H9 (cell line): ENCODE results near the gene FOXK1. TPM values are rescaled to one million over a fixed set of nuclear protein-coding genes. Genes with fewer than 3 reads are reported as not detected.

Experiments
- DNase-seq: peaks from one replicate; pipeline ENCODE4 v3.0.0-alpha.2; 2017
- H2AFZ ChIP-seq: one replicate; pipeline ENCODE4 v1.6.1; 2013; ENCODE audit warnings: mild to moderate bottlenecking, low read length, control low read depth, moderate library complexity
- H2AK5ac ChIP-seq: 2 replicates; pipeline ENCODE4 v1.6.1; 2013; ENCODE audit warnings: low read length, control low read depth, mixed read lengths; ENCODE audit not compliant: insufficient read length
- H2BK120ac ChIP-seq: one replicate; pipeline ENCODE4 v1.6.1; 2013; ENCODE audit warnings: low read depth, mild to moderate bottlenecking, low read length, control low read depth, inconsistent platforms; ENCODE audit not compliant: poor library complexity, severe bottlenecking
- H2BK12ac ChIP-seq: 2 replicates; pipeline ENCODE4 v1.6.1; 2013; ENCODE audit warnings: low read length, control low read depth, mixed read lengths, low read depth; ENCODE audit not compliant: insufficient read length
- H2BK15ac ChIP-seq: 2 replicates; pipeline ENCODE4 v1.6.1; 2013; ENCODE audit warnings: low read depth, low read length, control low read depth
- H2BK20ac ChIP-seq: one replicate; pipeline ENCODE4 v1.6.1; 2013; ENCODE audit warnings: low read depth, mild to moderate bottlenecking, low read length, control low read depth, inconsistent platforms; ENCODE audit not compliant: poor library complexity, severe bottlenecking
- H2BK5ac ChIP-seq: 2 replicates; pipeline ENCODE4 v1.6.1; 2013; ENCODE audit warnings: low read length, control low read depth, mixed read lengths; ENCODE audit not compliant: insufficient read length
- H3K14ac ChIP-seq: 2 replicates; pipeline ENCODE4 v1.6.1; 2013; ENCODE audit warnings: low read length, control low read depth; ENCODE audit not compliant: insufficient read depth
- H3K18ac ChIP-seq: 2 replicates; pipeline ENCODE4 v1.6.1; 2013; ENCODE audit warnings: low read depth, mild to moderate bottlenecking, mixed read lengths, low read length, control low read depth; ENCODE audit not compliant: insufficient read length
- H3K23ac ChIP-seq: 2 replicates; pipeline ENCODE4 v1.6.1; 2013; ENCODE audit warnings: low read length, control low read depth, mixed read lengths, low read depth; ENCODE audit not compliant: insufficient read length
- H3K23me2 ChIP-seq: 2 replicates; pipeline ENCODE4 v1.6.1; 2013; ENCODE audit warnings: low read depth, mild to moderate bottlenecking, mixed read lengths, low read length, control low read depth; ENCODE audit not compliant: insufficient read length, poor library complexity, severe bottlenecking
- H3K27ac ChIP-seq: 2 replicates; pipeline ENCODE4 v1.5.1; 2013; ENCODE audit warnings: low read length, control low read depth, mixed read lengths, low read depth; ENCODE audit not compliant: insufficient read length
- H3K27me3 ChIP-seq: 2 replicates; pipeline ENCODE4 v1.6.1; 2013; ENCODE audit warnings: low read length, control low read depth, inconsistent platforms; ENCODE audit not compliant: insufficient read depth
- H3K4ac ChIP-seq: 2 replicates; pipeline ENCODE4 v1.6.1; 2013; ENCODE audit warnings: low read depth, mild to moderate bottlenecking, control low read depth, inconsistent platforms, low read length, moderate library complexity
- H3K4me1 ChIP-seq: 2 replicates; pipeline ENCODE4 v1.6.1; 2013; ENCODE audit warnings: low read length, control low read depth, inconsistent platforms; ENCODE audit not compliant: insufficient read depth
- H3K4me2 ChIP-seq: 2 replicates; pipeline ENCODE4 v1.6.1; 2013; ENCODE audit warnings: low read length, control low read depth, mixed read lengths; ENCODE audit not compliant: insufficient read length, insufficient read depth
- H3K56ac ChIP-seq: 2 replicates; pipeline ENCODE4 v1.6.1; 2013; ENCODE audit warnings: low read depth, mild to moderate bottlenecking, mixed read lengths, low read length, control low read depth; ENCODE audit not compliant: insufficient read length
- H3K79me1 ChIP-seq: 2 replicates; pipeline ENCODE4 v1.6.1; 2013; ENCODE audit warnings: low read depth, mild to moderate bottlenecking, moderate library complexity, low read length, control low read depth, inconsistent platforms; ENCODE audit not compliant: insufficient read depth, poor library complexity, severe bottlenecking
- H3K79me2 ChIP-seq: 2 replicates; pipeline ENCODE4 v1.6.1; 2013; ENCODE audit warnings: low read length, control low read depth, inconsistent platforms; ENCODE audit not compliant: insufficient read depth
- H3K9ac ChIP-seq: 2 replicates; pipeline ENCODE4 v1.6.1; 2013; ENCODE audit warnings: low read length, control low read depth, mixed read lengths; ENCODE audit not compliant: insufficient read length; ENCODE audit errors: extremely low read depth
- H3K9me3 ChIP-seq: one replicate; pipeline ENCODE4 v1.6.1; 2013; ENCODE audit warnings: low read depth, low read length, inconsistent platforms; ENCODE audit not compliant: control insufficient read depth
- H3T11ph ChIP-seq: one replicate; pipeline ENCODE4 v1.6.1; 2013; ENCODE audit warnings: mild to moderate bottlenecking, low read length, control low read depth, inconsistent platforms
- H4K20me1 ChIP-seq: one replicate; pipeline ENCODE4 v1.6.1; 2013; ENCODE audit not compliant: control insufficient read depth, insufficient read length, insufficient read depth
- H4K5ac ChIP-seq: 2 replicates; pipeline ENCODE4 v1.6.1; 2013; ENCODE audit warnings: low read depth, mild to moderate bottlenecking, mixed read lengths, low read length, control low read depth; ENCODE audit not compliant: insufficient read length
- H4K8ac ChIP-seq: replicated peaks from 2 replicates; pipeline ENCODE4 v1.6.1; 2013; ENCODE audit warnings: low read length, control low read depth, mixed read lengths, low read depth; ENCODE audit not compliant: insufficient read length
- H4K91ac ChIP-seq: 2 replicates; pipeline ENCODE4 v1.6.1; 2013; ENCODE audit warnings: low read depth, mild to moderate bottlenecking, moderate library complexity, mixed read lengths, low read length, control low read depth; ENCODE audit not compliant: insufficient read length
- H3K27ac Mint-ChIP-seq, 3 experiments: 2 replicates in 2 of 3; 3 replicates in 1 of 3; pipeline ENCODE4 v1.8.0; 2020 to 2021; ENCODE audit warnings: mixed read lengths in 3 of 3, mild to moderate bottlenecking in 1 of 3, moderate library complexity in 1 of 3
- H3K27me3 Mint-ChIP-seq: 2 replicates; pipeline ENCODE4 v1.8.0; 2021; ENCODE audit warnings: low read depth, mild to moderate bottlenecking, moderate library complexity, mixed read lengths
- H3K36me3 Mint-ChIP-seq, 3 experiments: 2 replicates in 2 of 3; 3 replicates in 1 of 3; pipeline ENCODE4 v1.8.0; 2020 to 2021; ENCODE audit warnings: low read depth in 3 of 3, mixed read lengths in 3 of 3; ENCODE audit not compliant: insufficient read depth in 1 of 3
- H3K4me1 Mint-ChIP-seq, 2 experiments: 2 replicates each; pipeline ENCODE4 v1.8.0; 2020; ENCODE audit warnings: mixed read lengths in 2 of 2
- H3K4me3 Mint-ChIP-seq, 2 experiments: 2 replicates in 1 of 2; 3 replicates in 1 of 2; pipeline ENCODE4 v1.8.0; 2020 to 2021; ENCODE audit warnings: mild to moderate bottlenecking in 2 of 2, mixed read lengths in 2 of 2, moderate library complexity in 1 of 2
- H3K9me3 Mint-ChIP-seq, 2 experiments: 2 replicates in 1 of 2; 3 replicates in 1 of 2; pipeline ENCODE4 v1.8.0; 2020; ENCODE audit warnings: mild to moderate bottlenecking in 2 of 2, mixed read lengths in 2 of 2, moderate library complexity in 1 of 2
- WGBS: extraction: QIAGEN DNeasy Blood & Tissue Kit; methylation state at CpG from one replicate; pipeline ENCODE4 v1.1.7; 2013; ENCODE audit warnings: missing lambda C conversion rate, low lambda C conversion rate, mixed read lengths; ENCODE audit not compliant: insufficient read length; ENCODE audit errors: extremely low coverage; 5-methylcytosine and 5-hydroxymethylcytosine counted together
- total RNA-seq: library from RNA; stranded (reverse); gene quantifications from 2 replicates; pipeline ENCODE4 v1.2.1, GENCODE V29; 2021
- TF ChIP-seq, protein P1 (sequence below): fragments of 200-600 bp; sonication (generic); conservative IDR thresholded peaks from 3 replicates; pipeline ENCODE4 v1.8.0; 2021; ENCODE audit warnings: antibody characterized with exemption, mild to moderate bottlenecking

The FOXK1 gene
- total RNA-seq, 1 experiment from 2014 or later, result 14.4 TPM

DNA sequence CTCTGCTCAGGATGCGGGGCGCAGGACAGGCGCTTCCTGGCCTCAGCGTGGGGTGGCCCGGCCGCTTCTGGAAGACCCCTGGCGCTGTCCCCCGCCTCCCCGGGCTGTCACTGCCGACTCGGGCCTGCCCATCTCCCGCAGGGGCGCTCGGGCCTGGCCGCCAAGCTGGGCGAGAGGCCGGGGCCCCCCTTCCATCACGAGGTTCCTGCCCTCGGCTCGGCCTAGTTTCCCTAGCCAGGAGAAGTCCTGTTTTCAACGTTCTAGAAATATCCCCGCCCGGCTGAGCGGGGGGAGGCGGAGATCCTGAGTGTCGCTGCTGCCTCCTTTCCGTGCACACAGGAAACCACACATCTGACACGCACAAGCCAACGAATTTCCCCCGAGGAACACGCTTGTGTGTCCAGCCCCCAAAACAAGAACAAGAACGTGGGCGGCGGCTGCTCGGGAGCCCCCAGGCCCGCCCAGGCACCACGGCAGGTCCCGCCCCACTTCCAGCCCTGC is 127.0 kb downstream of the FOXK1 start:
- Histone ChIP-seq H3K79me2 (no peaks in the 10 kb centered on the region), H3K23ac (no peak overlapping the region), H3K9ac (no peak overlapping the region), H3K4me2 (no peak overlapping the region), H3K27ac (no peak overlapping the region), H3K18ac (no peak overlapping the region), H3K56ac (no peak overlapping the region), H3K9me3 (no peaks in the 10 kb centered on the region), H3T11ph (no peak overlapping the region), H2BK15ac (no peak overlapping the region), H2BK5ac (no peak overlapping the region), H2BK20ac (no peak overlapping the region), H3K4me1 (no peaks in the 10 kb centered on the region), H4K91ac (no peak overlapping the region), H4K5ac (no peak overlapping the region), H4K20me1 (no peaks in the 10 kb centered on the region), H2BK120ac (no peak overlapping the region), H2AK5ac (no peak overlapping the region), H3K14ac (no peak overlapping the region), H2AFZ (no peak overlapping the region), H3K27me3 (no peaks in the 10 kb centered on the region), H3K4ac (no peak overlapping the region), H4K8ac (no peak overlapping the region), H3K23me2 (no peaks in the 10 kb centered on the region), H3K79me1 (no peaks in the 10 kb centered on the region), H2BK12ac (no peak overlapping the region)
- WGBS, result no CpG with 5 or more reads among the region's 38 CpGs
- Mint-ChIP-seq H3K4me1 (peaks cover 1 to 15% of the 10 kb centered on the region in 2 experiments), H3K36me3 (peaks cover 0 to 10% (median 0%) of the 10 kb centered on the region in 3 experiments; a peak in 2 of 7 replicates), H3K27me3 (peaks cover 13% of the 10 kb centered on the region), H3K27ac (no peak overlapping the region), H3K4me3 (no peak overlapping the region), H3K9me3 (peaks cover 1 to 6% of the 10 kb centered on the region in 2 experiments; a peak in 2 of 5 replicates)
- peak; percentile 24 for DNase-seq
- TF ChIP-seq, protein P1, sequence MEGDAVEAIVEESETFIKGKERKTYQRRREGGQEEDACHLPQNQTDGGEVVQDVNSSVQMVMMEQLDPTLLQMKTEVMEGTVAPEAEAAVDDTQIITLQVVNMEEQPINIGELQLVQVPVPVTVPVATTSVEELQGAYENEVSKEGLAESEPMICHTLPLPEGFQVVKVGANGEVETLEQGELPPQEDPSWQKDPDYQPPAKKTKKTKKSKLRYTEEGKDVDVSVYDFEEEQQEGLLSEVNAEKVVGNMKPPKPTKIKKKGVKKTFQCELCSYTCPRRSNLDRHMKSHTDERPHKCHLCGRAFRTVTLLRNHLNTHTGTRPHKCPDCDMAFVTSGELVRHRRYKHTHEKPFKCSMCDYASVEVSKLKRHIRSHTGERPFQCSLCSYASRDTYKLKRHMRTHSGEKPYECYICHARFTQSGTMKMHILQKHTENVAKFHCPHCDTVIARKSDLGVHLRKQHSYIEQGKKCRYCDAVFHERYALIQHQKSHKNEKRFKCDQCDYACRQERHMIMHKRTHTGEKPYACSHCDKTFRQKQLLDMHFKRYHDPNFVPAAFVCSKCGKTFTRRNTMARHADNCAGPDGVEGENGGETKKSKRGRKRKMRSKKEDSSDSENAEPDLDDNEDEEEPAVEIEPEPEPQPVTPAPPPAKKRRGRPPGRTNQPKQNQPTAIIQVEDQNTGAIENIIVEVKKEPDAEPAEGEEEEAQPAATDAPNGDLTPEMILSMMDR, result no peak
